SK-N-SH treated with all-trans-retinoic acid at 6 μM for 48 hours (cell line): ENCODE results near the gene TRAF7.

ENCODE experiments used
- CREB5 ChIP-seq: fragments of 250-450 bp; sonication (Bioruptor Pico); IDR thresholded peaks from 2 replicates; pipeline ENCODE4 v1.5.1; 2020; ENCODE audit warnings: low read depth, mild to moderate bottlenecking, moderate library complexity
- CSRNP3 ChIP-seq: fragments of 250-450 bp; sonication (Bioruptor Pico); IDR thresholded peaks from 2 replicates; pipeline ENCODE4 v1.5.1; 2021; ENCODE audit warnings: mild to moderate bottlenecking, moderate library complexity
- GLIS3 ChIP-seq: fragments of 250-450 bp; sonication (Bioruptor Pico); IDR thresholded peaks from 2 replicates; pipeline ENCODE4 v1.5.0; 2020; ENCODE audit warnings: mild to moderate bottlenecking, moderate library complexity
- SNAI2 ChIP-seq: fragments of 250-450 bp; sonication (Bioruptor Pico); IDR thresholded peaks from 2 replicates; pipeline ENCODE4 v1.5.0; 2020; ENCODE audit warnings: mild to moderate bottlenecking, moderate library complexity
- ZFP30 ChIP-seq: fragments of 450-650 bp; formaldehyde crosslinking; IDR thresholded peaks from 2 replicates; pipeline ENCODE4 v1.5.0; 2022; ENCODE audit warnings: mild to moderate bottlenecking, moderate library complexity

GRCh38 chr16:2194166-2194834, 38.7 kb downstream of the TRAF7 start:
- TF ChIP-seq CREB5 = no peak
- no peak for TF ChIP-seq GLIS3 (CRISPR knock-in tag)
- no peak for TF ChIP-seq ZFP30 (CRISPR knock-in tag)
- no peak for TF ChIP-seq SNAI2 (CRISPR knock-in tag)
- no peak for TF ChIP-seq CSRNP3
